GM23338 (cell line): ENCODE measurements around the gene NGB.

ENCODE experiments used
- EZH2 ChIP-seq: fragments of 200-600 bp; sonication (generic); IDR thresholded peaks from one replicate; pipeline ENCODE4 v1.8.0; 2017; ENCODE audit warnings: antibody characterized with exemption, mild to moderate bottlenecking, low read depth; ENCODE audit not compliant: unreplicated experiment
- POLR2AphosphoS5 ChIP-seq: IDR thresholded peaks from 2 replicates; pipeline ENCODE4 v1.6.1; 2016; ENCODE audit warnings: antibody characterized with exemption, low read depth
- TF ChIP-seq, protein P1 (sequence below), 2 experiments: fragments of 200-600 bp in 1 of 2; sonication (generic) in 1 of 2; conservative IDR thresholded peaks; 2 replicates each; pipeline versions ENCODE4 v1.5.1 to v1.6.1; 2016 to 2017; ENCODE audit warnings: antibody characterized with exemption in 2 of 2, low read depth in 2 of 2, mild to moderate bottlenecking in 2 of 2, moderate library complexity in 1 of 2

GRCh38 chr14:77306851-77307496, 36.0 kb upstream of the NGB start:
- TF ChIP-seq, protein P1, sequence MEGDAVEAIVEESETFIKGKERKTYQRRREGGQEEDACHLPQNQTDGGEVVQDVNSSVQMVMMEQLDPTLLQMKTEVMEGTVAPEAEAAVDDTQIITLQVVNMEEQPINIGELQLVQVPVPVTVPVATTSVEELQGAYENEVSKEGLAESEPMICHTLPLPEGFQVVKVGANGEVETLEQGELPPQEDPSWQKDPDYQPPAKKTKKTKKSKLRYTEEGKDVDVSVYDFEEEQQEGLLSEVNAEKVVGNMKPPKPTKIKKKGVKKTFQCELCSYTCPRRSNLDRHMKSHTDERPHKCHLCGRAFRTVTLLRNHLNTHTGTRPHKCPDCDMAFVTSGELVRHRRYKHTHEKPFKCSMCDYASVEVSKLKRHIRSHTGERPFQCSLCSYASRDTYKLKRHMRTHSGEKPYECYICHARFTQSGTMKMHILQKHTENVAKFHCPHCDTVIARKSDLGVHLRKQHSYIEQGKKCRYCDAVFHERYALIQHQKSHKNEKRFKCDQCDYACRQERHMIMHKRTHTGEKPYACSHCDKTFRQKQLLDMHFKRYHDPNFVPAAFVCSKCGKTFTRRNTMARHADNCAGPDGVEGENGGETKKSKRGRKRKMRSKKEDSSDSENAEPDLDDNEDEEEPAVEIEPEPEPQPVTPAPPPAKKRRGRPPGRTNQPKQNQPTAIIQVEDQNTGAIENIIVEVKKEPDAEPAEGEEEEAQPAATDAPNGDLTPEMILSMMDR (conservative IDR thresholded peaks at IDR 0.05; ENCODE audit: low read depth in 2 of 2): no peak
- TF ChIP-seq POLR2AphosphoS5: no peak
- no peak for TF ChIP-seq EZH2
